Endothelial cell of hepatic sinusoid (primary cell): ENCODE measurements around the gene SDHAF2.

Experiments used
- in situ Hi-C: cut with HindIII; loops from 2 replicates; pipeline ENCODE4 v1.10.0; 2017; ENCODE audit warnings: low sequenced_read_pairs

The SDHAF2 gene

DNA sequence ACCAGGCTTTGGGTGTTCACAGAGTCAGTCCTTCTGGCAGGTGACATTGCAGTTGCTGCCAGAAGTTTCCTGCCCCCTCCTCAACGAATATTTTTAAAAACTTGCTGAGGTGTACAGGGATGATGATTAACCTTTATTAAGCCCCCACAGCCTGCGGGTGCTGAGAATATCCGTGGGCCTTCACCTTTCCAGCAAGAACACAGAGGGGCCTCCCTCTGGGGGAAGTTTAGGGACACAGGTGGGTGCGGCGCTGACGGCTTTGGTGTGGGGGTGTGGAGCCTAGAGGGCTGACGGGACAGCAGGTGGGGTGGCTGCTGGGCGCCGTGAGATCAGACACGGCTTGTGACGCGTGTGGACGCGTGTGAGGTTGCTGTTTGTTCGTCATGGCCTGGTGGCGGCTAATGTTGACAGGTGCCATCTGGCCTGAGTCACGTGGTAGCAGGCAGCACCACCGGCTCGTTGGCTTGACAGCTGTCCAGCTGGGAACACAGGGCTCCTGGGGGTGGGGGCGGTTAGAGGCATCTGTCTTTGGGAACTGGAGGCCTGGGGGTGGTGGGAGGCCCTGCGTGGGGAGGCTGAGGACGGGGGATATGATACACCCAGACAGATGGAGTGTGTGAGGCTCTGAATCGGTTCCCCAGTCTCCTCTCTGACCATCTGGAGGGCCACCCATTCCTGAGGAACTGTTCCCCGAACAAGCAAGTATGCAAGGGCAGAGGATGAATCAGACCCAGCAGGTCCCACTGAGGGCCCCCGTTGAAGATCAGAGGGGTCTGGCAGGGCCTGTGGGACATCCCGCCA lies 66.1 kb downstream of the SDHAF2 start:
- in situ Hi-C loops: no loop called here
